Endothelial cell of umbilical vein (primary cell): ENCODE data around the gene EIF1AD.

Experiments used
- CTCF ChIP-seq, 2 donors: IDR thresholded peaks; 1 replicate in 1 of 2; 2 replicates in 1 of 2; pipeline ENCODE4 v1.5.1; 2011; ENCODE audit warnings: low read length in 2 of 2, mild to moderate bottlenecking in 2 of 2, moderate library complexity in 2 of 2, control low read depth in 1 of 2, inconsistent platforms in 1 of 2, low read depth in 1 of 2; ENCODE audit not compliant: insufficient read depth in 1 of 2; ENCODE audit errors: extremely low read depth in 1 of 2
- EZH2 ChIP-seq: IDR thresholded peaks from 2 replicates; pipeline ENCODE4 v1.6.1; 2012; ENCODE audit warnings: borderline replicate concordance, low read depth, mild to moderate bottlenecking, moderate library complexity, low read length, inconsistent platforms; ENCODE audit not compliant: severe bottlenecking
- GATA2 ChIP-seq: IDR thresholded peaks from 2 replicates; pipeline ENCODE4 v1.7.0; 2011; ENCODE audit warnings: low read depth, mild to moderate bottlenecking, moderate library complexity, mixed read lengths, low read length; ENCODE audit not compliant: insufficient read length, insufficient read depth
- JUN ChIP-seq: IDR thresholded peaks from 2 replicates; pipeline ENCODE4 v1.6.1; 2011; ENCODE audit warnings: borderline replicate concordance, low read depth; ENCODE audit not compliant: insufficient read length, insufficient read depth
- MAX ChIP-seq: IDR thresholded peaks from 2 replicates; pipeline ENCODE4 v1.6.1; 2011; ENCODE audit not compliant: insufficient read depth, insufficient read length
- MYC ChIP-seq: IDR thresholded peaks from one replicate; pipeline ENCODE4 v1.6.1; 2011; ENCODE audit warnings: mild to moderate bottlenecking, low read depth, low read length
- POLR2A ChIP-seq: IDR thresholded peaks from 2 replicates; pipeline ENCODE4 v1.6.1; 2012; ENCODE audit warnings: low read depth, mild to moderate bottlenecking, control low read depth, low read length
- POLR2AphosphoS5 ChIP-seq: IDR thresholded peaks from 2 replicates; pipeline ENCODE4 v1.6.1; 2012; ENCODE audit warnings: low read depth, mild to moderate bottlenecking, control low read depth, low read length, moderate library complexity; ENCODE audit not compliant: insufficient read depth

GRCh38 chr11:66008468-66009101 is 6.6 kb upstream of the EIF1AD start:
- TF ChIP-seq CTCF (IDR thresholded peaks at IDR 0.05; ENCODE audit: extremely low read depth in 1 of 2, insufficient read depth in 1 of 2, low read depth in 1 of 2, low read length in 2 of 2) (no peak), JUN (no peak), MAX (no peak), POLR2AphosphoS5 (no peak), EZH2 (no peak), POLR2A (no peak), MYC (no peak), GATA2 (no peak)
